ENCODE measurements around the gene SHH.
A peak's percentile ranks its signal among the peaks of the same experiment; 100 is the strongest.

Gene SHH

DNA sequence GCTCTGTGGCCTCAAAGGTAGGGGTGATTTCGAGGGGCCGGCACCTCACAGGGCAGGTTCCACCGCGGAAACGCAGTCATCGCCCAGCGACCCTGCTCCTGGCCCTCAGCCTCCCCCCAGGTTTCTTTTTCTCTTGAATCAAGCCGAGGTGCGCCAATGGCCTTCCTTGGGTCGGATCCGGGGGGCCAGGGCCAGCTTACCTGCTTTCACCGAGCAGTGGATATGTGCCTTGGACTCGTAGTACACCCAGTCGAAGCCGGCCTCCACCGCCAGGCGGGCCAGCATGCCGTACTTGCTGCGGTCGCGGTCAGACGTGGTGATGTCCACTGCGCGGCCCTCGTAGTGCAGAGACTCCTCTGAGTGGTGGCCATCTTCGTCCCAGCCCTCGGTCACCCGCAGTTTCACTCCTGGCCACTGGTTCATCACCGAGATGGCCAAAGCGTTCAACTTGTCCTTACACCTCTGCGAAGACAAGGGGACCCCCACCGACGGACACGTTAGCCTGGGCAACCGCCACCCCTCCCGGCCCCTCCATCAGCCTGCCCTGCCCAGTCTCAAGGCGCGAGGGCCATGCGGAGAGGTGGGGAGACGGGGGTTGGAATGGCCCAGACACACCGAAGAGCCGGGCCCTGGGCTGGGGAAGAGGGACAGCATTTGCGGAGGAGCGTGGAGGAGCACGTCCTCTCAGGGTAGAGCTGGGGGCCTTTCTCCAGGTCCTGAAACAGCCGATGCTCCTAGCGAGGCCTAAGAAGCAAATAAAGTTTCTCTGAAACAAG, 6.0 kb downstream of the SHH start:
- H3K4me3 ChIP-seq (replicated peaks in 1 of 2; ENCODE audit: low read depth in 2 of 2, low read length in 2 of 2), result peak overlapping the region in 1 of 2 donors; percentile 36
- TF ChIP-seq, protein P1, sequence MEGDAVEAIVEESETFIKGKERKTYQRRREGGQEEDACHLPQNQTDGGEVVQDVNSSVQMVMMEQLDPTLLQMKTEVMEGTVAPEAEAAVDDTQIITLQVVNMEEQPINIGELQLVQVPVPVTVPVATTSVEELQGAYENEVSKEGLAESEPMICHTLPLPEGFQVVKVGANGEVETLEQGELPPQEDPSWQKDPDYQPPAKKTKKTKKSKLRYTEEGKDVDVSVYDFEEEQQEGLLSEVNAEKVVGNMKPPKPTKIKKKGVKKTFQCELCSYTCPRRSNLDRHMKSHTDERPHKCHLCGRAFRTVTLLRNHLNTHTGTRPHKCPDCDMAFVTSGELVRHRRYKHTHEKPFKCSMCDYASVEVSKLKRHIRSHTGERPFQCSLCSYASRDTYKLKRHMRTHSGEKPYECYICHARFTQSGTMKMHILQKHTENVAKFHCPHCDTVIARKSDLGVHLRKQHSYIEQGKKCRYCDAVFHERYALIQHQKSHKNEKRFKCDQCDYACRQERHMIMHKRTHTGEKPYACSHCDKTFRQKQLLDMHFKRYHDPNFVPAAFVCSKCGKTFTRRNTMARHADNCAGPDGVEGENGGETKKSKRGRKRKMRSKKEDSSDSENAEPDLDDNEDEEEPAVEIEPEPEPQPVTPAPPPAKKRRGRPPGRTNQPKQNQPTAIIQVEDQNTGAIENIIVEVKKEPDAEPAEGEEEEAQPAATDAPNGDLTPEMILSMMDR (IDR thresholded peaks at IDR 0.05; ENCODE audit: low read depth, low read length), result no peak
- DNase-seq (ENCODE audit: low read depth in 2 of 2), result no peak

DNA sequence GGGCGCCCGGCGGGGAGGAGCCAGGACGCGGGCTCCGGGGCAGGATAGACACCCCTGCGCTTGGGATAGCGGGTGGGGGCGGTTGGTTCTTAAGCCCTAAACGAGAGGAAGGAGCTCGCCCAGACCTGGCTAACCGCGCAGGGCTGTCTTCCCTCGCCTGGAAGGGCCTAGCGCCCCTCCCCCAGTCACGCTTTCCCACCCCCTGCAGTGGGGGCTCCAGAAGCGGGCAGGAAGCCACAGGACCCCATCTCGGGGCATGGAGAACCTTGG, 6.5 kb downstream of the SHH start:
- H3K4me3 ChIP-seq (replicated peaks in 1 of 2; ENCODE audit: low read depth in 2 of 2, low read length in 2 of 2), result peak overlapping the region; percentile 36 to 41
- DNase-seq (ENCODE audit: low read depth in 2 of 2), result no peak
- TF ChIP-seq, protein P1 (IDR thresholded peaks at IDR 0.05; ENCODE audit: low read depth, low read length), result no peak

DNA sequence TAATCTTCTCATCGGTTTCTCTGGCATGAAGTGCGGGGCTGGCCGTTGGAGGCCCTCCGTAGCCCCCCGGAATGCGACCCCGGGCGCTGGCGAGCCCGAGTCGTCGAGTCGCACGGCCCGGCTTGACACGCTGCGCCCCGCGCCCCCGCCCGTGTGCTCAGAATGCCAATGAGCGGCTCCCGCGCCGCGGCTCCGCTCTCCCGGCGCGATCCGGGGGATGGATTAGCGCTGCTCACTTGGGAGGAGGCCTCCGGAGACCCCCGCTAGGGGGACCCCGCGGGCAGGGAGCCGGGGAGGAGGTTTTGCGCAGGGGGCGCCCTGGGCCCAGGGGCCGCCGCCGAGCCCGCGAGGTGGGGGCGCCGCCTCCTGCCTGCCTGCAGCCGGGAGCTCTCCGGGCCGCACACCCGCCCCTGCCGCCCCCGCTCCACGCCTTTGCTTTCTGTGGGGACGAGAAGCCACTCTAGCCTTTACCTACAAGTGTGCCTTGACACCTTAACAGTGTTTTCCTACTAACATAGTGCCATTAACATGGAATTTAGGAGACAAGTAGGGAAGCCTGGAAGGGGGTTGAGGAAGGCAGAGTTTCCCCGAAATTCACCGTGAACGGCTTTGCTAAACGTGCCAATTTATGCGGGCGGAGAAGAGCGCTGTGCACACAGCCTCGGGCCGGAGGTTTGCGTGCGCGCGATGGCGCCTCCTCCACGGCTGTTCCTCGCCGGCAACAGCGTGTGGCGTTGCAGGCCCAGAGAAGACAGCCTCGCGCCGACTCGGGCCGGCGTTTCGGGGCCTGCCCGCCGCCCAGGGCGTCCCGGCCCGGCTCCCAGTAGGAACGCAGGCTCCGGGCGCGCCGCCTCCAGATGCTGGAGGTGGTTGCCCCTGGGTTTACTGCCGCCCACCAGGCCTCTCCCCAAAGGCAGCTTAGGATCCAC, 7.1 kb downstream of the SHH start:
- TF ChIP-seq, protein P1 (IDR thresholded peaks at IDR 0.05; ENCODE audit: low read depth, low read length), result peak; percentile 37
- peak; percentile 76 for DNase-seq (ENCODE audit: low read depth in 2 of 2)
- H3K4me3 ChIP-seq (replicated peaks in 1 of 2; ENCODE audit: low read depth in 2 of 2, low read length in 2 of 2), result peak overlapping the region; percentile 36 to 41

DNA sequence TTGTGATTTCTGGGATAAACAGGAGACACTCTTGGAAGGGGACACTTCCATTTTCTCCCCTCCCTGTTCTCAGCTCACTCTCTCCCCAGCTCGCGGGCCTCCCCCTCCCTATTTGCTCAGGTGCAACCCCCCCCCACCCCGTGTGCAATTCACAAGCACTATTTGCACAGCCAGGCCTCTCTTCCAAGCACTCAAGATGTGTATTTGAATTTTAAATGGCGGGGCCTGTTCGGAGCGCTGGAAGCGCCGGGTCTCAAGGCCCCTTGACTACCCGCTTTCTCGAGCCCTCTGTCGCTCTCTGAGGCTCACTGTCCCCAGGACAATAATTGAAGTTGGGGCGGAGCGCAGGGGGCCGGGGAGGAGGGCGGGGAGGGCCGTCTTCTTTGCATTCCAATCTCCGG, 7.8 kb downstream of the SHH start:
- peak overlapping the region; percentile 5 to 41 for H3K4me3 ChIP-seq (replicated peaks in 1 of 2; ENCODE audit: low read depth in 2 of 2, low read length in 2 of 2)
- DNase-seq (ENCODE audit: low read depth in 2 of 2), result no peak
- TF ChIP-seq, protein P1 (IDR thresholded peaks at IDR 0.05; ENCODE audit: low read depth, low read length), result no peak

DNA sequence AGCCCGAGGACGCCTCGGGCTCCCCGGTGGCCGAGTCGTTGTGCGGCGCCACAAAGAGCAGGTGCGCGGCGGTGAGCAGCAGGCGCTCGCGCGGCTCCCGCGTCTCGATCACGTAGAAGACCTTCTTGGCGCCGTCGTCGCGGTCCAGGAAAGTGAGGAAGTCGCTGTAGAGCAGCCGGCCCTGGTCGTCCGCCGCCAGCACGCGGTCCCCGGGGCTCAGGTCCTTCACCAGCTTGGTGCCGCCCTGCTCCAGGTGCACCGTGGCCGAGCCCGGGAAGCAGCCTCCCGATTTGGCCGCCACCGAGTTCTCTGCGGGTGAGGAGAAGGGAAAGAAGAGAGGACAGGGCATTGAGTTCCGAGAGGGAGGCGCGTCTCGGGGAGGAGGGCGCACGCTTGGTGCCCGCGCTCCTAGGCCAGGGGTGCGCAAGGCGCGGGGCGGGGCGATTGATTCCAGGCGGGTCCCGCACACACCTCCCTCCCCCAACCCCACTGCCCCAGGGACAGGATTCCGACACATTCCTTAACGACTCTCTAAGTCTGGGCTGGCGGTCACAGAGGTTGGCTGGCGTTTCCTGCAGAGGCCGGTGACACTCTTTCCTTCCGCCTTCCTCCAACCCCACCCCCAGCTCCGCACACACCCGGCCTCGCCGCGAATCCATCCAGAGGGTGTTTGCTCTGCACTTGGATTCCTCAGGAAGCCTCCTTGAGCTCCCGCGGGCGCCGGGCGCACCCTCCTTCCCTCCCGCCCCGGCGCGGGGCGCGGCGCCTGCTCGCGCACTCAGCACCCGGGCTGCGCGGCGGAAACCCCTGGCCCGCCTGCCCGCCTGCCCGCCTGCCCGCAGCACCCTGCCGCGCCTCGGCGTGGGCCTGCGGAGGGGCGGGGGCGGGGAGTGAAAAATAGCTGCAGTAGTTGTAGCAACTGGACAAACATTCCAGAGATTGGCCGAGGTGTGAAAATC, 8.6 kb downstream of the SHH start:
- DNase-seq (ENCODE audit: low read depth in 2 of 2), result no peak
- TF ChIP-seq, protein P1 (IDR thresholded peaks at IDR 0.05; ENCODE audit: low read depth, low read length), result no peak

DNA sequence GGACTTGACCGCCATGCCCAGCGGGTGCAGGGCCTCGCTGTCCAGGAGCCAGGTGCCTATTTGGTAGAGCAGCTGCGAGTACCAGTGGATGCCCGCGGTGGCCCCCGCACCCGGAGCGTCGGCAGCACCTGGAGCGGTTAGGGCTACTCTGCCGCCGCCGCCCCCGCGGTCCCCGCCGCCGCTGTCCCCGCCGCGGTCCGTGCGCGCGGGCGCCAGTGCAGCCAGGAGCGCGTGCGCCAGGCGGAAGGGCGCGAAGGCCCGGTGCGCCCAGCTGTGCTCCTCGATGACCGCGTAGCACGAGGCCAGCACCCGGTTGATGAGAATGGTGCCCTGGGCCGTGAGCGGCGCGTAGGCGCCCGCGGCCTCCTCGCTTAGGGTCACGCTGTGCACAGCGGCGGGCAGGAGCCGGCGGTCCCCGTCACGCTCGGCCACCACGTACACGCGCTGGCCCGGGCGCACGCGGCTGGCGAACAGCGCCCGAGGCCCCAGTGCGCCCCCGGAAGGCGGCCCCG, 9.3 kb downstream of the SHH start:
- DNase-seq (ENCODE audit: low read depth in 2 of 2), result no peak
- H3K4me3 ChIP-seq (replicated peaks in 1 of 2; ENCODE audit: low read depth in 2 of 2, low read length in 2 of 2), result no peak overlapping the region
- TF ChIP-seq, protein P1 (IDR thresholded peaks at IDR 0.05; ENCODE audit: low read depth, low read length), result no peak

More for the DNA sequence above, 8.6 kb downstream of the SHH start:
- H3K4me3 ChIP-seq (replicated peaks in 1 of 2; ENCODE audit: low read depth in 2 of 2, low read length in 2 of 2), result peak overlapping the region; percentile 33 to 41
